Measurements from ENCODE around the gene ANXA11. TPM values are rescaled to one million over a fixed set of nuclear protein-coding genes. Genes with fewer than 3 reads are reported as not detected.

The ANXA11 gene
- total RNA-seq, 1 experiment from 2014 or later = 241 TPM

DNA sequence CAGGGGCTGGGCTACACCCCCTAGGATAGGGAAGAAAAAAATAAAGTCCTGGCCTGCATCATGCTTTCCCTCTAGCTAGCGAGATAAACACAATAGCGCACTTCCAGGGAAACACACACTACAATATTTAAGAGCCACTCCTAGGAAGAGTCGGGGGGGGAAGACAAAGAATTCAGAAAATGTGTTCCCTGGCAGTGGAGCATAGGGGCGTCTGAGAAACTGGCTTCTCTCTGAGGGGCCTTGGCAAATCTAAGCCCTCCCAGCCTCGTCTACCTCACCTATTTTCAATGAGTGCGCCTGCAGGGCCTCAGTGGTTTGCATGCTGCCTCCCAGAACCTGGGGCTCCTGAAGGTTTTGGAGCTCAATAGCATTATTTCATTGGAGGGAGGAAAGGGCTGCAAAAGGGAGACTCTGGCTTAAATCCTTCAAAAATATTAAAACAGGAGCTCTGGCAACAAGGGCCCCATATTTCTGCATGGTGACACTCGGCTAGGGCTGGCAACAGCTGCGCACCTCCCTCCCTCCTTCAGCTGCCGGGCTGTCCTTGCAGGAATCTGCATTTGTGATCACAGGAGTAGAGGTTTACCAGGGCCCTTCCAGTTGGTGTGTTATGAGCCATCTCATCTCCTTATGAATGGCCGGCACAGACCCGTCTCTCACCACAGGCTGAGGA lies 10.8 kb downstream of the ANXA11 start:
- in situ Hi-C loops (cut with HindIII; ENCODE audit: low pct_unique_long_range_greater_than_20kb, low sequenced_read_pairs) (no loop called here), intact Hi-C loops (cut with micrococcal nuclease; ENCODE audit: unreplicated experiment) (no loop called here)
- Histone ChIP-seq H3K27ac (ENCODE audit: low read length) (no peak overlapping the region), H3K36me3 (ENCODE audit: control insufficient read depth, insufficient read depth, low read length) (no peaks in the 10 kb centered on the region), H3K27me3 (ENCODE audit: control insufficient read depth, insufficient read depth, low read length) (no peaks in the 10 kb centered on the region), H3K4me1 (ENCODE audit: control insufficient read depth, insufficient read depth, low read length) (peaks cover 26% of the 10 kb centered on the region), H3K9me3 (ENCODE audit: control insufficient read depth, insufficient read depth, low read depth, low read length) (peaks cover 3% of the 10 kb centered on the region; the same call in 1 of the 2 replicates), H3K4me3 (ENCODE audit: low read depth in 2 of 2, low read length in 2 of 2) (no peak overlapping the region)
- DNase-seq (ENCODE audit: low read depth, low spot score) = no peak
- TF ChIP-seq TCF7L2 (IDR thresholded peaks at IDR 0.05; ENCODE audit: low read depth, low read length) = no peak
- no peak for TF ChIP-seq POLR2AphosphoS5 (IDR thresholded peaks at IDR 0.05; ENCODE audit: low read depth, low read length)
- TF ChIP-seq, protein P1, sequence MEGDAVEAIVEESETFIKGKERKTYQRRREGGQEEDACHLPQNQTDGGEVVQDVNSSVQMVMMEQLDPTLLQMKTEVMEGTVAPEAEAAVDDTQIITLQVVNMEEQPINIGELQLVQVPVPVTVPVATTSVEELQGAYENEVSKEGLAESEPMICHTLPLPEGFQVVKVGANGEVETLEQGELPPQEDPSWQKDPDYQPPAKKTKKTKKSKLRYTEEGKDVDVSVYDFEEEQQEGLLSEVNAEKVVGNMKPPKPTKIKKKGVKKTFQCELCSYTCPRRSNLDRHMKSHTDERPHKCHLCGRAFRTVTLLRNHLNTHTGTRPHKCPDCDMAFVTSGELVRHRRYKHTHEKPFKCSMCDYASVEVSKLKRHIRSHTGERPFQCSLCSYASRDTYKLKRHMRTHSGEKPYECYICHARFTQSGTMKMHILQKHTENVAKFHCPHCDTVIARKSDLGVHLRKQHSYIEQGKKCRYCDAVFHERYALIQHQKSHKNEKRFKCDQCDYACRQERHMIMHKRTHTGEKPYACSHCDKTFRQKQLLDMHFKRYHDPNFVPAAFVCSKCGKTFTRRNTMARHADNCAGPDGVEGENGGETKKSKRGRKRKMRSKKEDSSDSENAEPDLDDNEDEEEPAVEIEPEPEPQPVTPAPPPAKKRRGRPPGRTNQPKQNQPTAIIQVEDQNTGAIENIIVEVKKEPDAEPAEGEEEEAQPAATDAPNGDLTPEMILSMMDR (IDR thresholded peaks at IDR 0.05) = no peak
- TF ChIP-seq SIN3A (IDR thresholded peaks at IDR 0.05; ENCODE audit: borderline replicate concordance, insufficient read depth, low read depth, low read length) = no peak
- TF ChIP-seq, protein P2, sequence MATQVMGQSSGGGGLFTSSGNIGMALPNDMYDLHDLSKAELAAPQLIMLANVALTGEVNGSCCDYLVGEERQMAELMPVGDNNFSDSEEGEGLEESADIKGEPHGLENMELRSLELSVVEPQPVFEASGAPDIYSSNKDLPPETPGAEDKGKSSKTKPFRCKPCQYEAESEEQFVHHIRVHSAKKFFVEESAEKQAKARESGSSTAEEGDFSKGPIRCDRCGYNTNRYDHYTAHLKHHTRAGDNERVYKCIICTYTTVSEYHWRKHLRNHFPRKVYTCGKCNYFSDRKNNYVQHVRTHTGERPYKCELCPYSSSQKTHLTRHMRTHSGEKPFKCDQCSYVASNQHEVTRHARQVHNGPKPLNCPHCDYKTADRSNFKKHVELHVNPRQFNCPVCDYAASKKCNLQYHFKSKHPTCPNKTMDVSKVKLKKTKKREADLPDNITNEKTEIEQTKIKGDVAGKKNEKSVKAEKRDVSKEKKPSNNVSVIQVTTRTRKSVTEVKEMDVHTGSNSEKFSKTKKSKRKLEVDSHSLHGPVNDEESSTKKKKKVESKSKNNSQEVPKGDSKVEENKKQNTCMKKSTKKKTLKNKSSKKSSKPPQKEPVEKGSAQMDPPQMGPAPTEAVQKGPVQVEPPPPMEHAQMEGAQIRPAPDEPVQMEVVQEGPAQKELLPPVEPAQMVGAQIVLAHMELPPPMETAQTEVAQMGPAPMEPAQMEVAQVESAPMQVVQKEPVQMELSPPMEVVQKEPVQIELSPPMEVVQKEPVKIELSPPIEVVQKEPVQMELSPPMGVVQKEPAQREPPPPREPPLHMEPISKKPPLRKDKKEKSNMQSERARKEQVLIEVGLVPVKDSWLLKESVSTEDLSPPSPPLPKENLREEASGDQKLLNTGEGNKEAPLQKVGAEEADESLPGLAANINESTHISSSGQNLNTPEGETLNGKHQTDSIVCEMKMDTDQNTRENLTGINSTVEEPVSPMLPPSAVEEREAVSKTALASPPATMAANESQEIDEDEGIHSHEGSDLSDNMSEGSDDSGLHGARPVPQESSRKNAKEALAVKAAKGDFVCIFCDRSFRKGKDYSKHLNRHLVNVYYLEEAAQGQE (IDR thresholded peaks at IDR 0.05; ENCODE audit: insufficient read depth in 1 of 2, low read depth in 2 of 2, low read length in 1 of 2) = no peak
- no peak; the same call in 1 of the 2 replicates for ATAC-seq
- BruUV-seq (replicated peaks) = no TSS peak
- CTCF ChIA-PET = no interaction called here
- POLR2A ChIA-PET = no interaction called here

DNA sequence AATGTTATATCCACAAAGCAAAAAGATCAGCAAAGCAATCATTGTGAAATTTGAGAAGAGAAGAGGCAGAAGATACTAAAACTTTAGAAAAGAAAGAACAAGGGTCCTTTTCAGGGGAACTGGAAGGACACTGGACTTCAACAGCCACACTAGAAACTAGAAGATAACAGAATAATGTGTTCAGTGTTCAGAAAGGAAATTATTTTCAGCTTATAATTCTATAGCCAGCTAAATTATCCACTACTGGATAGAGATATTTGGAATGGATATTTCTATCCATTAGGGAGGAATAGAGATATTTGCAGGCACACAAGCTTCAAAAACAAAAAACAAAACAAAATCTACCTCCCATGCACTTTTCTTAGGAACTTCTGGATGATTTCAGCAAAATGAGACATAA lies 12.8 kb downstream of the ANXA11 start:
- no TSS peak for BruUV-seq (replicated peaks)
- intact Hi-C loops (cut with micrococcal nuclease; ENCODE audit: unreplicated experiment) = no loop called here

More for the DNA sequence above, 12.8 kb downstream of the ANXA11 start:
- no peak overlapping the region for H3K27ac ChIP-seq (ENCODE audit: low read length)
- ChIA-PET CTCF (no interaction called here), POLR2A (no interaction called here)
- TF ChIP-seq TCF7L2 (IDR thresholded peaks at IDR 0.05; ENCODE audit: low read depth, low read length) (no peak), SIN3A (IDR thresholded peaks at IDR 0.05; ENCODE audit: borderline replicate concordance, insufficient read depth, low read depth, low read length) (no peak)
- H3K4me1 ChIP-seq (ENCODE audit: control insufficient read depth, insufficient read depth, low read length) = peaks cover 22% of the 10 kb centered on the region
- H3K9me3 ChIP-seq (ENCODE audit: control insufficient read depth, insufficient read depth, low read depth, low read length) = peaks cover 3% of the 10 kb centered on the region; the same call in 1 of the 2 replicates
- ATAC-seq (no peak), DNase-seq (ENCODE audit: low read depth, low spot score) (no peak)
- in situ Hi-C loops (cut with HindIII; ENCODE audit: low pct_unique_long_range_greater_than_20kb, low sequenced_read_pairs) = no loop called here
- H3K36me3 ChIP-seq (ENCODE audit: control insufficient read depth, insufficient read depth, low read length) = no peaks in the 10 kb centered on the region
- H3K27me3 ChIP-seq (ENCODE audit: control insufficient read depth, insufficient read depth, low read length) = no peaks in the 10 kb centered on the region
- H3K4me3 ChIP-seq (ENCODE audit: low read depth in 2 of 2, low read length in 2 of 2) = no peak overlapping the region
